H1 (cell line): ENCODE measurements around the gene ORC6. TPM values are rescaled to one million over a fixed set of nuclear protein-coding genes. Genes with fewer than 3 reads are reported as not detected.

Experiments
- CTCF ChIA-PET: fragments of 300-600 bp; sonication (Branson Sonifier 250); formaldehyde crosslinking; loops from one replicate; lab custom pipeline; 2021; ENCODE audit not compliant: partially characterized antibody; lab: Charles Lee
- POLR2A ChIA-PET: fragments of 300-600 bp; sonication (Branson Sonifier 250); formaldehyde crosslinking; loops from one replicate; lab custom pipeline; 2021; ENCODE audit warnings: inconsistent platforms; ENCODE audit not compliant: partially characterized antibody; lab: Charles Lee
- DNase-seq, 2 experiments: peaks; one replicate each; pipeline versions ENCODE4 v3.0.0 to v3.0.0-alpha.2; 2010 to 2022; ENCODE audit warnings: low spot score in 2 of 2, low read depth in 1 of 2, mixed read lengths in 1 of 2
- FAIRE-seq: peaks from 2 replicates; lab custom pipeline; 2011; peaks lifted over from hg19 to GRCh38; lab: Jason Lieb, UNC
- H2AFZ ChIP-seq: 2 replicates; pipeline ENCODE4 v1.8.1; 2012; ENCODE audit warnings: low read length, inconsistent platforms
- H2AK5ac ChIP-seq: 2 replicates; pipeline ENCODE4 v1.6.1; 2013; ENCODE audit warnings: low read depth, low read length
- H2BK120ac ChIP-seq: replicated peaks from 2 replicates; pipeline ENCODE3; 2013; ENCODE audit warnings: low read depth, low read length, inconsistent platforms
- H2BK12ac ChIP-seq: 2 replicates; pipeline ENCODE4 v1.6.1; 2013; ENCODE audit warnings: low read depth, low read length
- H2BK15ac ChIP-seq: 2 replicates; pipeline ENCODE4 v1.6.1; 2013; ENCODE audit warnings: low read length
- H2BK20ac ChIP-seq: 2 replicates; pipeline ENCODE4 v1.6.1; 2013; ENCODE audit warnings: low read length
- H2BK5ac ChIP-seq: 2 replicates; pipeline ENCODE4 v1.6.1; 2013; ENCODE audit warnings: low read depth, low read length
- H3K14ac ChIP-seq: 2 replicates; pipeline ENCODE4 v1.6.1; 2013; ENCODE audit warnings: inconsistent platforms; ENCODE audit not compliant: insufficient read length
- H3K18ac ChIP-seq: 2 replicates; pipeline ENCODE4 v1.6.1; 2013; ENCODE audit warnings: low read length; ENCODE audit errors: extremely low read depth
- H3K23ac ChIP-seq: 2 replicates; pipeline ENCODE4 v1.6.1; 2013; ENCODE audit warnings: inconsistent platforms; ENCODE audit not compliant: insufficient read length
- H3K23me2 ChIP-seq: 2 replicates; pipeline ENCODE4 v1.6.1; 2013; ENCODE audit warnings: low read depth, low read length
- H3K27ac ChIP-seq: 2 replicates; pipeline ENCODE4 v1.6.1; 2011; ENCODE audit warnings: low read depth, low read length, inconsistent platforms
- H3K27me3 ChIP-seq, 4 experiments: replicated peaks in 1 of 4; 1 replicate in 1 of 4; 2 replicates in 3 of 4; pipeline versions ENCODE4 v1.6.1 to v1.8.1; 2011 to 2013; ENCODE audit warnings: low read length in 3 of 4, mild to moderate bottlenecking in 3 of 4, inconsistent platforms in 2 of 4, mixed read lengths in 2 of 4, moderate library complexity in 1 of 4; ENCODE audit not compliant: control insufficient read depth in 3 of 4, insufficient read depth in 3 of 4; ENCODE audit errors: extremely low read depth in 1 of 4
- H3K36me3 ChIP-seq, 4 experiments: 2 replicates each; pipeline versions ENCODE4 v1.6.1 to v1.8.1; 2011 to 2013; ENCODE audit warnings: mild to moderate bottlenecking in 4 of 4, low read length in 3 of 4, moderate library complexity in 2 of 4, control low read depth in 1 of 4, inconsistent platforms in 1 of 4; ENCODE audit not compliant: insufficient read depth in 4 of 4, control insufficient read depth in 2 of 4
- H3K4ac ChIP-seq: replicated peaks from 2 replicates; pipeline ENCODE3; 2013; ENCODE audit warnings: low read length, low read depth, mixed read lengths, inconsistent platforms; ENCODE audit not compliant: insufficient read length
- H3K4me1 ChIP-seq, 4 experiments: replicated peaks in 1 of 4; 1 replicate in 1 of 4; 2 replicates in 3 of 4; pipeline versions ENCODE4 v1.6.1 to v1.8.1; 2011 to 2013; ENCODE audit warnings: low read length in 3 of 4, inconsistent platforms in 2 of 4, mixed read lengths in 1 of 4; ENCODE audit not compliant: insufficient read depth in 4 of 4, control insufficient read depth in 3 of 4
- H3K4me2 ChIP-seq, 2 experiments: 2 replicates each; pipeline versions ENCODE4 v1.6.1 to v1.8.1; 2011 to 2013; ENCODE audit warnings: low read depth in 2 of 2, low read length in 2 of 2, control low read depth in 1 of 2, inconsistent platforms in 1 of 2, mild to moderate bottlenecking in 1 of 2; ENCODE audit not compliant: insufficient read depth in 1 of 2
- H3K4me3 ChIP-seq, 4 experiments: fragments of 200-600, 300-600 bp in 1 of 4; sonication (generic), shearing (Covaris generic), sonication (Bioruptor Twin) in 1 of 4; 2 replicates each; pipeline versions ENCODE4 v1.5.1 to v1.8.1; 2011 to 2016; ENCODE audit warnings: low read length in 4 of 4, low read depth in 3 of 4, control low read depth in 2 of 4, inconsistent platforms in 2 of 4, mild to moderate bottlenecking in 2 of 4, mixed read lengths in 1 of 4, moderate library complexity in 1 of 4; ENCODE audit not compliant: insufficient read depth in 2 of 4; ENCODE audit errors: extremely low read depth in 1 of 4
- H3K56ac ChIP-seq: replicated peaks from 2 replicates; pipeline ENCODE3; 2013; ENCODE audit warnings: low read depth, mild to moderate bottlenecking, mixed read lengths, low read length, inconsistent platforms; ENCODE audit not compliant: insufficient read length
- H3K79me1 ChIP-seq: 2 replicates; pipeline ENCODE4 v1.6.1; 2013; ENCODE audit warnings: low read depth, low read length, control low read depth
- H3K79me2 ChIP-seq, 2 experiments: 2 replicates each; pipeline versions ENCODE4 v1.6.1 to v1.8.1; 2012 to 2013; ENCODE audit warnings: low read length in 2 of 2, mild to moderate bottlenecking in 2 of 2, inconsistent platforms in 1 of 2; ENCODE audit not compliant: insufficient read depth in 2 of 2, control insufficient read depth in 1 of 2
- H3K9ac ChIP-seq, 4 experiments: replicated peaks in 1 of 4; 1 replicate in 1 of 4; 2 replicates in 3 of 4; pipeline versions ENCODE4 v1.6.1 to v1.8.1; 2011 to 2013; ENCODE audit warnings: low read depth in 3 of 4, low read length in 3 of 4, control low read depth in 2 of 4, mild to moderate bottlenecking in 2 of 4, moderate library complexity in 2 of 4, inconsistent platforms in 1 of 4; ENCODE audit errors: extremely low read depth in 1 of 4
- H3K9me3 ChIP-seq, 2 experiments: 2 replicates each; pipeline versions ENCODE4 v1.6.1 to v1.8.1; 2012 to 2013; ENCODE audit warnings: mild to moderate bottlenecking in 2 of 2, moderate library complexity in 2 of 2, control low read depth in 1 of 2, inconsistent platforms in 1 of 2, low read depth in 1 of 2, low read length in 1 of 2, mixed read lengths in 1 of 2; ENCODE audit not compliant: insufficient read depth in 2 of 2
- H4K20me1 ChIP-seq, 2 experiments: replicated peaks in 1 of 2; 2 replicates each; pipeline versions ENCODE3 to v1.8.1; 2011 to 2013; ENCODE audit warnings: inconsistent platforms in 2 of 2, low read length in 2 of 2, mild to moderate bottlenecking in 1 of 2; ENCODE audit not compliant: insufficient read depth in 2 of 2, control insufficient read depth in 1 of 2
- H4K5ac ChIP-seq: 2 replicates; pipeline ENCODE4 v1.6.1; 2013; ENCODE audit warnings: low read length, low read depth, mixed read lengths, inconsistent platforms; ENCODE audit not compliant: insufficient read length
- H4K8ac ChIP-seq: 2 replicates; pipeline ENCODE4 v1.8.0; 2013; ENCODE audit warnings: mild to moderate bottlenecking, moderate library complexity, low read length, inconsistent platforms; ENCODE audit not compliant: insufficient read depth; ENCODE audit errors: extremely low read depth
- H4K91ac ChIP-seq: replicated peaks from 2 replicates; pipeline ENCODE3; 2013; ENCODE audit warnings: low read length, mixed read lengths, inconsistent platforms; ENCODE audit not compliant: insufficient read length
- ASH2L ChIP-seq: fragments of 200-600, 300-600 bp; sonication (generic); IDR thresholded peaks from one replicate; pipeline ENCODE4 v1.7.1; 2017; ENCODE audit warnings: low read length
- BACH1 ChIP-seq: IDR thresholded peaks from 2 replicates; pipeline ENCODE4 v1.6.1; 2012; ENCODE audit warnings: low read length, improper control_type of control experiment
- CBX8 ChIP-seq: fragments of 300-800, 300-1000 bp; sonication (generic); IDR thresholded peaks from 2 replicates; pipeline ENCODE4 v1.7.1; 2016; ENCODE audit warnings: low read depth, low read length, borderline replicate concordance
- CHD2 ChIP-seq: IDR thresholded peaks from 2 replicates; pipeline ENCODE4 v1.6.1; 2012; ENCODE audit warnings: low read length, improper control_type of control experiment
- EGR1 ChIP-seq: IDR thresholded peaks from 2 replicates; pipeline ENCODE4 v1.6.1; 2011; ENCODE audit warnings: low read depth, low read length, borderline replicate concordance
- RAD21 ChIP-seq, 2 experiments: IDR thresholded peaks in 1 of 2; conservative IDR thresholded peaks in 1 of 2; 2 replicates each; pipeline ENCODE4 v1.6.1; 2011; ENCODE audit warnings: low read depth in 2 of 2, low read length in 2 of 2, improper control_type of control experiment in 1 of 2, inconsistent platforms in 1 of 2, mild to moderate bottlenecking in 1 of 2, moderate library complexity in 1 of 2
- RFX5 ChIP-seq: IDR thresholded peaks from 2 replicates; pipeline ENCODE4 v1.6.1; 2011; ENCODE audit warnings: low read depth, low read length, improper control_type of control experiment, borderline replicate concordance
- SAP30 ChIP-seq: fragments of 300-600 bp; sonication (generic); IDR thresholded peaks from 2 replicates; pipeline ENCODE4 v1.7.1; 2012; ENCODE audit warnings: low read length, moderate library complexity, mild to moderate bottlenecking, inconsistent platforms; ENCODE audit not compliant: insufficient read depth, insufficient replicate concordance
- SP1 ChIP-seq: IDR thresholded peaks from 2 replicates; pipeline ENCODE4 v1.6.1; 2011; ENCODE audit warnings: low read depth, low read length
- SP4 ChIP-seq: IDR thresholded peaks from 2 replicates; pipeline ENCODE4 v1.6.1; 2012; ENCODE audit warnings: low read length, inconsistent platforms
- TCF12 ChIP-seq: IDR thresholded peaks from 2 replicates; pipeline ENCODE4 v1.6.1; 2011; ENCODE audit warnings: low read depth, mild to moderate bottlenecking, low read length
- WGBS, 2 experiments: shearing (Covaris generic) in 1 of 2; methylation state at CpG; one replicate each; pipeline versions ENCODE4 v1.1.6 to v1.1.7; 2013 to 2015; ENCODE audit warnings: low lambda C conversion rate in 2 of 2, mixed read lengths in 2 of 2, inconsistent platforms in 1 of 2, low coverage in 1 of 2, missing lambda C conversion rate in 1 of 2; ENCODE audit not compliant: insufficient replicate concordance in 2 of 2, insufficient coverage in 1 of 2, insufficient read length in 1 of 2; ENCODE audit errors: extremely low coverage in 1 of 2, missing lambda C conversion rate in 1 of 2; 5-methylcytosine and 5-hydroxymethylcytosine counted together
- polyA plus RNA-seq, 7 experiments: library from polyadenylated mRNA; depleted of rRNA in 3 of 7; stranded (reverse) in 5 of 7; unstranded in 2 of 7; fragments of >200 nt in 5 of 7; fragments of 200-250 nt in 2 of 7; gene quantifications; 1 replicate in 5 of 7; 2 replicates in 1 of 7; 4 replicates in 1 of 7; pipeline versions ENCODE4 v1.2.1 to v1.2.3, GENCODE V29; 2011 to 2013; ENCODE audit warnings: missing spikeins in 2 of 7, mixed read lengths in 2 of 7
- total RNA-seq: library from RNA; stranded (reverse); fragmentation: NEBNext Ultra II Directional; extraction: Animal tissue kit (Norgen Biotek cat#: 25700); gene quantifications from 2 replicates; pipeline ENCODE4 v1.2.1, GENCODE V29; 2021
- TF ChIP-seq, protein P1 (sequence below): IDR thresholded peaks from 2 replicates; pipeline ENCODE4 v1.6.1; 2011; ENCODE audit warnings: low read length, improper control_type of control experiment

Gene ORC6
- total and polyA plus RNA-seq, 2 of the 8 experiments (the other 6 are each of a cell fraction or from before 2014, with no cell fraction given), result 41.8 to 67.4 TPM

GRCh38 chr16:46706642-46707041, 17.2 kb downstream of the ORC6 start:
- no peak overlapping the region for H3K23ac ChIP-seq
- TF ChIP-seq CHD2, result no peak
- no peak for TF ChIP-seq TCF12
- TF ChIP-seq RAD21 (IDR thresholded peaks at IDR 0.05 in 1 of 2, conservative IDR thresholded peaks at IDR 0.05 in 1 of 2; ENCODE audit: low read depth in 2 of 2, low read length in 2 of 2), result no peak
- no peak for TF ChIP-seq SAP30
- TF ChIP-seq, protein P1, sequence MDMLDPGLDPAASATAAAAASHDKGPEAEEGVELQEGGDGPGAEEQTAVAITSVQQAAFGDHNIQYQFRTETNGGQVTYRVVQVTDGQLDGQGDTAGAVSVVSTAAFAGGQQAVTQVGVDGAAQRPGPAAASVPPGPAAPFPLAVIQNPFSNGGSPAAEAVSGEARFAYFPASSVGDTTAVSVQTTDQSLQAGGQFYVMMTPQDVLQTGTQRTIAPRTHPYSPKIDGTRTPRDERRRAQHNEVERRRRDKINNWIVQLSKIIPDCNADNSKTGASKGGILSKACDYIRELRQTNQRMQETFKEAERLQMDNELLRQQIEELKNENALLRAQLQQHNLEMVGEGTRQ, result no peak
- TF ChIP-seq BACH1, result no peak
- no peak for TF ChIP-seq ASH2L
- TF ChIP-seq EGR1, result no peak
- no peak for TF ChIP-seq CBX8
- TF ChIP-seq SP4, result no peak
- no peak for TF ChIP-seq RFX5
- no peak for TF ChIP-seq SP1
- no peak overlapping the region for H2BK12ac ChIP-seq
- POLR2A ChIA-PET, result no interaction called here
- no peak overlapping the region for H2BK5ac ChIP-seq
- DNase-seq (no peak), FAIRE-seq (no peak)
- H3K4me3 ChIP-seq, result no peak overlapping the region
- no peak overlapping the region for H2BK20ac ChIP-seq
- H3K36me3 ChIP-seq, result no peaks in the 10 kb centered on the region; a peak in 1 of 8 replicates
- H2BK120ac ChIP-seq, result no peak overlapping the region
- CTCF ChIA-PET, result interaction anchor here (1.3 kb wide), 1 partner anchor 37 kb away, joined by 3 read pairs; no protein-coding TSS in a partner anchor
- H3K9me3 ChIP-seq, result no peaks in the 10 kb centered on the region
- H3K9ac ChIP-seq, result no peak overlapping the region
- H4K20me1 ChIP-seq, result no peaks in the 10 kb centered on the region
- no peak overlapping the region for H3K18ac ChIP-seq
- WGBS, 2 experiments, result 0% methylated on average over 1 of the region's 1 CpG; no CpG with 5 or more reads in 1 of the 2 experiments
- no peak overlapping the region for H4K8ac ChIP-seq
- no peak overlapping the region for H3K4me2 ChIP-seq
- H3K27ac ChIP-seq, result no peak overlapping the region
- no peaks in the 10 kb centered on the region for H3K79me1 ChIP-seq
- no peak overlapping the region for H2BK15ac ChIP-seq
- H3K14ac ChIP-seq, result no peak overlapping the region
- no peaks in the 10 kb centered on the region for H3K23me2 ChIP-seq
- no peaks in the 10 kb centered on the region for H3K79me2 ChIP-seq
- no peak overlapping the region for H4K91ac ChIP-seq
- no peaks in the 10 kb centered on the region for H3K4me1 ChIP-seq
- no peak overlapping the region for H3K4ac ChIP-seq
- H2AK5ac ChIP-seq, result no peak overlapping the region
- H4K5ac ChIP-seq, result no peak overlapping the region
- no peak overlapping the region for H3K56ac ChIP-seq
- H3K27me3 ChIP-seq, result no peaks in the 10 kb centered on the region
- H2AFZ ChIP-seq, result no peak overlapping the region
